ENCODE data around the gene ECE2.

- TF ChIP-seq CTCF (IDR thresholded peaks at IDR 0.05) = no peak
- TF ChIP-seq ELK1 (IDR thresholded peaks at IDR 0.05; ENCODE audit: low read depth, low read length) = no peak
- no peak for TF ChIP-seq POLR2A (IDR thresholded peaks at IDR 0.05; ENCODE audit: low read length)
- no peak for TF ChIP-seq USF2 (IDR thresholded peaks at IDR 0.05)
- no peak for TF ChIP-seq KDM5A (IDR thresholded peaks at IDR 0.05)
- no peak for TF ChIP-seq MAFK (IDR thresholded peaks at IDR 0.05; ENCODE audit: partially characterized antibody)
- TF ChIP-seq ZFP36 (IDR thresholded peaks at IDR 0.05; ENCODE audit: borderline replicate concordance, partially characterized antibody) = no peak
These were observed 56.7 kb downstream of the ECE2 start for GRCh38 chr3:184332370-184333090.

All from A549 (cell line).